Measurements from ENCODE around the gene ZCCHC14. TPM values are rescaled to one million over a fixed set of nuclear protein-coding genes. Genes with fewer than 3 reads are reported as not detected.

The ZCCHC14 gene
- total and polyA plus RNA-seq, 4 donors: 7.4 to 31.1 (median 19.3) TPM

GRCh38 chr16:87453326-87453725 lies 39.5 kb downstream of the ZCCHC14 start:
- Histone ChIP-seq H3K9me3 (ENCODE audit: control insufficient read depth in 4 of 4, insufficient read depth in 3 of 4, low read length in 3 of 4) (peaks cover 0 to 1% (median 0%) of the 10 kb centered on the region in 4 donors), H3K9ac (ENCODE audit: insufficient read depth in 1 of 2, low read length in 2 of 2) (no peak overlapping the region), H3K27ac (ENCODE audit: low read depth in 1 of 2, low read length in 1 of 2) (no peak overlapping the region), H3K4me1 (ENCODE audit: control insufficient read depth in 5 of 5, insufficient read depth in 5 of 5, low read length in 5 of 5) (peaks cover 0 to 4% (median 0%) of the 10 kb centered on the region in 5 donors), H3K27me3 (ENCODE audit: control insufficient read depth in 3 of 3, insufficient read depth in 3 of 3, low read length in 2 of 3) (no peaks in the 10 kb centered on the region), H3K36me3 (ENCODE audit: control insufficient read depth in 4 of 4, insufficient read depth in 4 of 4, low read length in 4 of 4) (peaks cover 3 to 27% (median 27%) of the 10 kb centered on the region in 4 donors), H3K4me3 (no peak overlapping the region)
- TF ChIP-seq, protein P1, sequence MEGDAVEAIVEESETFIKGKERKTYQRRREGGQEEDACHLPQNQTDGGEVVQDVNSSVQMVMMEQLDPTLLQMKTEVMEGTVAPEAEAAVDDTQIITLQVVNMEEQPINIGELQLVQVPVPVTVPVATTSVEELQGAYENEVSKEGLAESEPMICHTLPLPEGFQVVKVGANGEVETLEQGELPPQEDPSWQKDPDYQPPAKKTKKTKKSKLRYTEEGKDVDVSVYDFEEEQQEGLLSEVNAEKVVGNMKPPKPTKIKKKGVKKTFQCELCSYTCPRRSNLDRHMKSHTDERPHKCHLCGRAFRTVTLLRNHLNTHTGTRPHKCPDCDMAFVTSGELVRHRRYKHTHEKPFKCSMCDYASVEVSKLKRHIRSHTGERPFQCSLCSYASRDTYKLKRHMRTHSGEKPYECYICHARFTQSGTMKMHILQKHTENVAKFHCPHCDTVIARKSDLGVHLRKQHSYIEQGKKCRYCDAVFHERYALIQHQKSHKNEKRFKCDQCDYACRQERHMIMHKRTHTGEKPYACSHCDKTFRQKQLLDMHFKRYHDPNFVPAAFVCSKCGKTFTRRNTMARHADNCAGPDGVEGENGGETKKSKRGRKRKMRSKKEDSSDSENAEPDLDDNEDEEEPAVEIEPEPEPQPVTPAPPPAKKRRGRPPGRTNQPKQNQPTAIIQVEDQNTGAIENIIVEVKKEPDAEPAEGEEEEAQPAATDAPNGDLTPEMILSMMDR (IDR thresholded peaks at IDR 0.05; ENCODE audit: control extremely low read depth, extremely low read depth): no peak
- 94 to 96% methylated on average over 14 of the region's 14 CpGs for WGBS, 2 donors
- ATAC-seq (ENCODE audit: insufficient read depth, low FRiP score) (no peak), DNase-seq (no peak)

- no peaks in the 10 kb centered on the region for H3K27me3 ChIP-seq (ENCODE audit: control insufficient read depth in 3 of 3, insufficient read depth in 3 of 3, low read length in 2 of 3)
- peaks cover 0 to 2% (median 0%) of the 10 kb centered on the region in 4 donors for H3K9me3 ChIP-seq (ENCODE audit: control insufficient read depth in 4 of 4, insufficient read depth in 3 of 4, low read length in 3 of 4)
- 89 to 92% methylated on average over 18 of the region's 18 CpGs for WGBS, 2 donors
- H3K9ac ChIP-seq (ENCODE audit: insufficient read depth in 1 of 2, low read length in 2 of 2): no peak overlapping the region
- peaks cover 3 to 39% (median 29%) of the 10 kb centered on the region in 4 donors for H3K36me3 ChIP-seq (ENCODE audit: control insufficient read depth in 4 of 4, insufficient read depth in 4 of 4, low read length in 4 of 4)
- DNase-seq (no peak), ATAC-seq (ENCODE audit: insufficient read depth, low FRiP score) (no peak)
- H3K27ac ChIP-seq (ENCODE audit: low read depth in 1 of 2, low read length in 1 of 2): no peak overlapping the region
- TF ChIP-seq, protein P1 (IDR thresholded peaks at IDR 0.05; ENCODE audit: control extremely low read depth, extremely low read depth): no peak
- H3K4me1 ChIP-seq (ENCODE audit: control insufficient read depth in 5 of 5, insufficient read depth in 5 of 5, low read length in 5 of 5): peaks cover 0 to 5% (median 0%) of the 10 kb centered on the region in 5 donors
- no peak overlapping the region for H3K4me3 ChIP-seq
Observed at GRCh38 chr16:87451563-87452210, 41.1 kb downstream of the ZCCHC14 start.

DNA sequence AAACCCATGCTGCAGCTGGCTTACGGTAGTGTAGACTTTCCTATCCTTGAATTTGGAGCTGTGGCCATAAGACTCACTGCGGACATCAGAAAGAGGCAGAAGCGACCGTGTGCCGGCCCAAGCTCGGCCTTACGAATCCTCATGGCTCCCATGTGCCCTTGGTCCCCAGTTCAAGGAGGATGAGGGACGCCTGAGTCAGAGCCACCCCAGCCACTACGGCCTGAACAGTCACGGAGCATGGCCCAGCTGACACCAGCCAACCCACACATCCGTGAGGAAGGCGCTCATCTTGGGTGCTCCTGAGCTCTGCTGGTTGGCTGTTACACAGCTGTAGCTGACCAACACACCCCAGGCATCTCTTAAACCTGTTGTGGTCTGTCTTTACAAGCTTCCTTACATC lies 44.0 kb downstream of the ZCCHC14 start:
- WGBS, 2 donors: 97 to 98% methylated on average over 12 of the region's 12 CpGs
- Histone ChIP-seq H3K4me3 (no peak overlapping the region), H3K9me3 (ENCODE audit: control insufficient read depth in 4 of 4, insufficient read depth in 3 of 4, low read length in 3 of 4) (peaks cover 0 to 2% (median under 1%) of the 10 kb centered on the region in 4 donors), H3K9ac (ENCODE audit: insufficient read depth in 1 of 2, low read length in 2 of 2) (no peak overlapping the region), H3K27ac (ENCODE audit: low read depth in 1 of 2, low read length in 1 of 2) (no peak overlapping the region), H3K27me3 (ENCODE audit: control insufficient read depth in 3 of 3, insufficient read depth in 3 of 3, low read length in 2 of 3) (no peaks in the 10 kb centered on the region), H3K36me3 (ENCODE audit: control insufficient read depth in 4 of 4, insufficient read depth in 4 of 4, low read length in 4 of 4) (peaks cover 0 to 40% (median 29%) of the 10 kb centered on the region in 4 donors), H3K4me1 (ENCODE audit: control insufficient read depth in 5 of 5, insufficient read depth in 5 of 5, low read length in 5 of 5) (peaks cover 0 to 5% (median 0%) of the 10 kb centered on the region in 5 donors)
- TF ChIP-seq, protein P1 (IDR thresholded peaks at IDR 0.05; ENCODE audit: control extremely low read depth, extremely low read depth): no peak
- DNase-seq: no peak
- no peak for ATAC-seq (ENCODE audit: insufficient read depth, low FRiP score)

Data from lung (tissue), 12 donors.